Stimulated activated CD4-positive, alpha-beta T cell treated with anti-CD3 and anti-CD28 coated beads, Interleukin-12 subunit alpha, Interleukin-12 subunit beta, amount 100 ng/mL, for 48 hours (primary cell): ENCODE data around the gene VCX3B.
"Not testable (repeated sequence)": the region's sequence is repeated elsewhere in the genome, so short reads cannot be mapped to it uniquely, and the experiment has no call there.

ENCODE experiments used
- DNase-seq, 3 donors: peaks; one replicate each; pipeline ENCODE4 v3.0.0-alpha.2; 2020; ENCODE audit warnings: low read depth in 2 of 3, low spot score in 1 of 3

VCX3B gene

GRCh38 chrX:8464530-8464929 is at the start of gene VCX3B:
Gene VCX3B (plus strand): TSS chrX:8464830. CDS start chrX:8465451, 621 bp downstream.
- DNase-seq: not testable (repeated sequence)

DNA sequence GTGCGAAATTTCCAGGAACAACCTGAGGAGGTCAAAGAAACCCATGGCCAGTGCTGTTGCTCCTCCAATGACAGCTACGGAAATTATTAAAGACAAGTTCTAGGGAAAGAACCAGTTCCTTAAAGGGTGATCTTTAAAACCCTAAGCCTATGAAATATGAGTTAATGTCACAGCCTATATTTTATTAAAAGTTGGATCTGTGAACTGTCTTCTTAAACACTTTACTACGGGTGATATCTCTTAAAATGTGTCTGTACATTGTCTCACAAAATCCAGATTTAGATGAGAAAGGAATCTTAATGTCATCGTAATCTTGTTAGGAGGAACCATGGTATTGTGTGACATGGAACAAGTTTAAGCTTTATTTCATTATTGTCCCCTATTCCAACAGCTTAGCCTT is 46.3 kb upstream of the VCX3B start:
- DNase-seq: no peak

- DNase-seq: no peak
Measured at GRCh38 chrX:8424912-8425311, 39.7 kb upstream of the VCX3B start.

DNA sequence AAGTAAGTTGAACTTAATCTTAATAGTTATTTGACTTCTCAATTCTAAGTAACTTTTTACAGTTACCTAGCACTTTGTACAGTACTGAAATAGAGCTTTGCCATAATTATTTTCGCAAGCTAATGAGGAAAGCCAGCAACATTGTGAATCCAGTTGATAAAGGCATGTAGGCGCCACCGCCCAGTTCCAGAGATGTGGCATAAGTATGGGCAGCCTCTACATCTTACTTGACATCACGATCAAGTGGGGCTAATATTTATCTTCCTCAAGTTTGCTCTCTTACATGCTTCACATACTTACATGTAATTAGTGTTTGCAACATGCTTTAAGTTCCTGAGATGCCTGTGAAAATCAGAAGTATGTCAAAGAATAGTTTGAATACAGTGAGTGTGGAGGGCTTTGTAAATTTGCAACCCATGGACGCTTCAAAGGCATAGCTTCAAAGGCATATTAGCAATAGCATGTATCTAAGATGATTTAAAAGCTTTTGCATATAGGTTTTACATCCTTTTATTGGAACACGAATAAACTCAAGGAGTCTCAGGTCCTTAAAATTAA is 34.9 kb upstream of the VCX3B start:
- DNase-seq: no peak

DNA sequence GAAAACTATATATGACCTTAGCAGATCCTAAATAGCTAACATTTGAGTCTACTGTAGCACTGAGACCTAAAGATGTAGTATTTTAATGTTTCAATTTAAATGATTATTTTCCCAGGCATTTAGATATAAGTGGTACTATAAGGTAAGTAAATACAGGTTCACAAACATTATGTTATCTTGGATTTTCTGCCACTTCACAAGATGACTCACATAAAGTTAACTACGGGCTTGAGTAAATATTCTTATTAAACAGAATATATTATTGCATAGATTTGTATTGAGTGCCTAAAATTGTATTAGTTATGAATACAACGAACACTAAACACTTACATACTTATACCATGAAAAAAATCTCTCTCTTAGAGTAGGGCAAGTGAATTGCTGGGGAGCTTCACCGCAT is 34.2 kb upstream of the VCX3B start:
- DNase-seq: no peak

DNA sequence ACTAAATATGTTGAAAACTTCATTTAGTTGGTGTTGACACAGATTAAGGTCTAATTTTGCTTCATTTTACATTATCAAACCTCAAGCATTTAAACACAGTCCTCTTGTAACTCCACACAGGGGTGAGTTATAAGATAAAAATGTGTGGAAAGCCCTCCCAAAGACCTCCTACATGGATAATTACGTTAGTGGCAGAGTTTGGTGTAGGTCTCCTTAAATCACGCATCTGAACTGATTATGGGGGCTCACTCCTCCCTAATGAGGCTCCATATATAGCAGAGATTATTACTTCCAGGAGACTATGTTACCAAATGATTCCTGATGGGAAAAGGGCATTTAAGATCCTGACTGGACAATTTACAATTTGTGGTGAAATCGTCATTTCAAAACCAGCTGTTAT is 32.2 kb upstream of the VCX3B start:
- DNase-seq: no peak

GRCh38 chrX:8433109-8434062 is 31.2 kb upstream of the VCX3B start:
- no peak for DNase-seq

DNA sequence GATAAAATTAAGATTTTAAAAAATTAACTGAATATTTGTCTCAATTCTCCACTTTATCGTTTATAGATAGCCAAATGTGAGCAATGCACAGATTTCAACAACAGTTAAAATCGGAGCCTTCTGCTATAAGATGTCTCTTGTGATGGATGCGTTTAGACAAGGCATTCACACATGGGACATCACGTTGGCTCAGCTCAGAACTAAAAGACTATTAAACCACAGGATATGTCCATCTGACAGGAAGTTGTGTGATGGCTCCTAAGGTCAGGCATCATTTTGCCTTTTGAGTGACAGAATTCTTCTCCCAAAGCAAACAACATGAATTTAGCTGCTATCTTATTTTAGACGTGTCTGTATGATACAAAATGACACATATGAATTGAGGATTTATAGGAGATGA is 17.3 kb upstream of the VCX3B start:
- DNase-seq: no peak

DNA sequence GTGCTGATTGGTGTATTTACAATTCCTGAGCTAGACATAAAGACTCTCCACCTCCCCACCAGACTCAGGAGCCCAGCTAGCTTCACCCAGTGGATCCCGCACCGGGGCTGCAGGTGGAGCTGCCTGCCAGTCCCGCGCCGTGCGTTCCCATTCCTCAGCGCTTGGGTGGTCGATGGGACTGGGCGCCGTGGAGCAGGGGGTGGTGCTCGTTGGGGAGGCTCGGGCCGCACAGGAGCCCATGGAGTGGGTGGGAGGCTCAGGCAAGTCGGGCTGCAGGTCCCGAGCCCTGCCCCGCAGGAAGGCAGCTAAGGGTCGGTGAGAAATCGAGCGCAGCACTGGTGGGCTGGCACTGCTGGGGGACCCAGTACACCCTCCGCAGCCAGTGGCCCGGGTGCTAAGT is 12.3 kb upstream of the VCX3B start:
- not testable (repeated sequence) for DNase-seq

DNA sequence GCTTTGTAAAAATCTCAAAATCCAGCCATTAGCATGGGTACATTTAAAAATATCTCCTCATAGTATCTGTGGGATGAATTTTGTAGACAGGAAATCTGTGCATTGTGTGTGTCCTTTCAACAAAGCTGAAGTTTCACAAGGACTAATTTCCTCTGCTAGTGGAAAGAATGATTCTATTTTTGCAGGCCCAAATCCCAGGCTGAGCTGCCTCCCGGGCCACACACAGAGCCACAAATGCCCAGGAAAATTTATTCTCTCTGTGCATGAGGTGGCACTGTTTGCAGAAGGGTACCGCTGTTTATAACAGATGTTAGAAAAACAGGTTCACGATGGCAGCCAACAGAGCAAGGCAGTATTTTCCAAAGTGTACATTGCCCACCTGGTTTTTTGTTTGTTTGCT is 11.0 kb upstream of the VCX3B start:
- no peak for DNase-seq

- DNase-seq: no peak
Measured at GRCh38 chrX:8455557-8455956, 9.1 kb upstream of the VCX3B start.

GRCh38 chrX:8462488-8462887 is 2.1 kb upstream of the VCX3B start:
- DNase-seq: no peak

DNA sequence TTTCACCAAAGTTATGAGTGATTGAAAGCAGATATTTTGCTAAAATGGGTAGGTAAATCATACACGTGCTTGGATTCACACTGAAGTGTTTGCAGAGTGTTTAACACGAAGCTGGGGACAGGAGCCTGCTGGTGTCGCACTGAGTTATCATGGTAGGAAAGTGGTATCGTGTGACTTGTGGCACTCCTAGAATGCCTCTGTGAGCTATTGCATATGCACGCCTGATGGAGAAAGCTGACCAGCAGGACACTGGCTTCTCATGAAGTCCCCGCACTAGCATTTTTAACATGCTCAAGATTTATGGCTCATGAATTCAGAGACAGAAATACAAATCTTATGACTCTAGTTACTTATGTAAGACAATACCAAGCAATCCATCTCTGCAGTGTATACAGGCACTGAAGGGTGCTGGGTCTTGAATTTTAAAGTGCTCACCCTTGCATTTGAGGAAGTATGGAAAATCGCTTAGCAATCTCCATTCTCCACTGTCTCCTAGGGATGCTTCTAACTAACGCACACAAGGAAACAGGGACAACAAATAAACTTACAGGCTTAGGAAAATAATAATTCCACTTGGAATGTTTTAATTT is 19.8 kb downstream of the VCX3B start:
- DNase-seq: no peak

- DNase-seq: not testable (repeated sequence)
Measured at GRCh38 chrX:8495036-8495435, 30.4 kb downstream of the VCX3B start.

- DNase-seq: no peak
Measured at GRCh38 chrX:8500203-8500602, 35.6 kb downstream of the VCX3B start.

DNA sequence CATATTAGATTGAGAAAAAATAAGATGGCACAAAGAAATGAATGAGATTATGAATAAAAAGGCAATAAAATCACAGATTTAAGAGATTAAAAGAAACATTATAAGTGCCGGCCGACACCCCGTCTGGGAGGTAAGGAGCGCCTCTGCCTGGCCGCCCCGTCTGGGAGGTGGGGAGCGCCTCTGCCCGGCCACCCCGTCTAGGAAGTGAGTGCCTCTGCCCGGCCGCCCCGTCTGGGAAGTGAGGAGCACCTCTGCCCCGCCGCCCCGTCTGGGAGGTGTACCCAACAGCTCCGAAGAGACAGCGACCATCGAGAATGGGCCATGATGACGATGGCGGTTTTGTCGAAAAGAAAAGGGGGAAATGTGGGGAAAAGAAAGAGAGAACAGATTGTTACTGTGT is 37.5 kb downstream of the VCX3B start:
- not testable (repeated sequence) for DNase-seq

GRCh38 chrX:8504451-8504850 is 39.8 kb downstream of the VCX3B start:
- no peak for DNase-seq
